Cortex of kidney (tissue), 1 donor: ENCODE results near the gene ZSWIM5.
"Not testable (repeated sequence)": the region's sequence is repeated elsewhere in the genome, so short reads cannot be mapped to it uniquely, and the experiment has no call there.

Experiments
- DNase-seq: peaks from one replicate; lab custom pipeline; 2025; lab: John Stamatoyannopoulos, UW

Gene ZSWIM5

GRCh38 chr1:45002650-45003645 lies 203.5 kb downstream of the ZSWIM5 start:
- DNase-seq, result no peak

GRCh38 chr1:45001576-45001975 lies 204.8 kb downstream of the ZSWIM5 start:
- DNase-seq, result not testable (repeated sequence)

- no peak for DNase-seq
These were observed 205.4 kb downstream of the ZSWIM5 start for GRCh38 chr1:45001011-45001481.

GRCh38 chr1:44999232-44999631 lies 207.2 kb downstream of the ZSWIM5 start:
- DNase-seq, result no peak

- DNase-seq, result no peak
These were observed 210.8 kb downstream of the ZSWIM5 start for GRCh38 chr1:44995467-44996238.

- no peak for DNase-seq
These were observed 212.0 kb downstream of the ZSWIM5 start for GRCh38 chr1:44994309-44994898.

- no peak for DNase-seq
These were observed 217.8 kb downstream of the ZSWIM5 start for GRCh38 chr1:44988531-44989156.

GRCh38 chr1:44985747-44986359 lies 220.6 kb downstream of the ZSWIM5 start:
- DNase-seq, result no peak

GRCh38 chr1:44977372-44977771 lies 229.0 kb downstream of the ZSWIM5 start:
- not testable (repeated sequence) for DNase-seq

- DNase-seq, result no peak
These were observed 230.2 kb downstream of the ZSWIM5 start for GRCh38 chr1:44976252-44976651.

GRCh38 chr1:44973645-44974044 lies 232.8 kb downstream of the ZSWIM5 start:
- DNase-seq, result no peak

- no peak for DNase-seq
These were observed 236.1 kb downstream of the ZSWIM5 start for GRCh38 chr1:44970317-44970716.
